ENCODE results near the gene PSME2.
"Not testable (repeated sequence)": the region's sequence is repeated elsewhere in the genome, so short reads cannot be mapped to it uniquely, and the experiment has no call there.

The PSME2 gene

GRCh38 chr14:24110060-24110459 is 36.4 kb downstream of the PSME2 start:
- DNase-seq: no peak

GRCh38 chr14:24108336-24108874 is 38.0 kb downstream of the PSME2 start:
- no peak for DNase-seq

GRCh38 chr14:24106672-24107271 is 39.6 kb downstream of the PSME2 start:
- DNase-seq: no peak

GRCh38 chr14:24105609-24106239 is 40.7 kb downstream of the PSME2 start:
- DNase-seq: not testable (repeated sequence)

- DNase-seq: no peak
These were observed 43.0 kb downstream of the PSME2 start for GRCh38 chr14:24103451-24103850.

- DNase-seq: no peak
These were observed 43.9 kb downstream of the PSME2 start for GRCh38 chr14:24102357-24103048.

- no peak for DNase-seq
These were observed 45.4 kb downstream of the PSME2 start for GRCh38 chr14:24100982-24101494.

- DNase-seq: no peak
These were observed 46.0 kb downstream of the PSME2 start for GRCh38 chr14:24100197-24100981.

GRCh38 chr14:24098927-24099813 is 47.2 kb downstream of the PSME2 start:
- DNase-seq: no peak

GRCh38 chr14:24098229-24098926 is 48.0 kb downstream of the PSME2 start:
- DNase-seq: no peak

- DNase-seq: no peak
These were observed 49.7 kb downstream of the PSME2 start for GRCh38 chr14:24096545-24097181.

- DNase-seq: no peak
These were observed 50.9 kb downstream of the PSME2 start for GRCh38 chr14:24095271-24096068.

- DNase-seq: no peak
These were observed 51.6 kb downstream of the PSME2 start for GRCh38 chr14:24094841-24095270.

- DNase-seq: peak; percentile 69
These were observed 52.2 kb downstream of the PSME2 start, which contains the start of gene PCK2 for GRCh38 chr14:24093901-24094840. PCK2 (plus strand) TSS chr14:24094311; CDS start chr14:24094406, 95 bp downstream.

Measured in activated CD4-positive, alpha-beta T cell treated with anti-CD3 and anti-CD28 coated beads, Interleukin-2, amount 50 U/mL, for 1 hour (primary cell).